Duodenal mucosa (tissue), 2 donors: ENCODE results near the gene RNF149.
"Not testable (repeated sequence)": the region's sequence is repeated elsewhere in the genome, so short reads cannot be mapped to it uniquely, and the experiment has no call there.

Source experiments
- H3K27ac ChIP-seq: one replicate; pipeline ENCODE4 v1.7.0; 2013; ENCODE audit warnings: low read depth, low read length
- H3K27me3 ChIP-seq, 2 donors: one replicate each; pipeline ENCODE4 v1.7.0; 2013; ENCODE audit warnings: low read length in 2 of 2, control low read depth in 1 of 2; ENCODE audit not compliant: insufficient read depth in 2 of 2, control insufficient read depth in 1 of 2
- H3K36me3 ChIP-seq, 2 donors: one replicate each; pipeline ENCODE4 v1.7.0; 2013; ENCODE audit warnings: low read length in 2 of 2, control low read depth in 1 of 2; ENCODE audit not compliant: insufficient read depth in 2 of 2, control insufficient read depth in 1 of 2
- H3K4me1 ChIP-seq, 2 donors: one replicate each; pipeline ENCODE4 v1.7.0; 2013; ENCODE audit warnings: low read length in 2 of 2, control low read depth in 1 of 2; ENCODE audit not compliant: insufficient read depth in 2 of 2, control insufficient read depth in 1 of 2
- H3K4me3 ChIP-seq, 2 donors: one replicate each; pipeline ENCODE4 v1.7.0; 2013; ENCODE audit warnings: low read length in 2 of 2, low read depth in 1 of 2
- H3K9ac ChIP-seq, 2 donors: one replicate each; pipeline ENCODE4 v1.7.0; 2013; ENCODE audit warnings: low read length in 2 of 2, low read depth in 1 of 2
- H3K9me3 ChIP-seq, 2 donors: one replicate each; pipeline ENCODE4 v1.7.0; 2013; ENCODE audit warnings: low read length in 2 of 2, control low read depth in 1 of 2; ENCODE audit not compliant: control insufficient read depth in 1 of 2

RNF149 gene

GRCh38 chr2:101238930-101239759, 69.4 kb downstream of the RNF149 start:
- H3K9ac ChIP-seq = peak overlapping the region in 1 of 2 donors; percentile 13
- H3K27ac ChIP-seq = peak overlapping the region; percentile 77
- H3K36me3 ChIP-seq = no peaks in the 10 kb centered on the region

GRCh38 chr2:101237944-101238343, 70.6 kb downstream of the RNF149 start:
- H3K36me3 ChIP-seq, H3K4me3 ChIP-seq, H3K9me3 ChIP-seq, H3K27me3 ChIP-seq, H3K27ac ChIP-seq, H3K9ac ChIP-seq: not testable (repeated sequence)
- peaks cover 12 to 19% of the 10 kb centered on the region in 2 donors for H3K4me1 ChIP-seq

More at GRCh38 chr2:101238930-101239759, 69.4 kb downstream of the RNF149 start:
- Histone ChIP-seq H3K9me3 (peaks cover 0 to 1% of the 10 kb centered on the region in 2 donors), H3K27me3 (no peaks in the 10 kb centered on the region), H3K4me1 (peaks cover 12 to 13% of the 10 kb centered on the region in 2 donors), H3K4me3 (peak overlapping the region; percentile 9 to 53)

DNA sequence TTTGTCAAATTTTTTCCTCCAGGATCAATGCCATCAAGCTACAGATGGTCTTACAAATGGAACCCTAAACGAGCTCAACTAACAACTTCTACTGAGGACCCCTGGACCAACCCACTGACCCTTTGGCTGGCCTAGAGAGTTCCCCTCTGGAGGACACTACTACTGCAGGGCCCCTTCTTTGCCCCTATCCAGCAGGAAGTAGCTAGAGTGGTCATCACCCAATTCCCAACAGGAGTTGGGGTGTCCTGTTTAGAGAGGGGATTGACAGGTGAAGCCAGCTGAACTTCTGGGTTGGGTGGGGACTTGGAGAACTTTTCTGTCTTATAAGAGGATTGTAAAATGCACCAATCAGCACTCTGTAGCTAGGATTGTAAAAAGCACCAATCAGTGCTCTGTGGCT, 72.5 kb downstream of the RNF149 start:
- H3K27me3 ChIP-seq, H3K9me3 ChIP-seq, H3K4me3 ChIP-seq, H3K36me3 ChIP-seq, H3K27ac ChIP-seq, H3K9ac ChIP-seq: not testable (repeated sequence)
- H3K4me1 ChIP-seq = peaks cover 12 to 19% of the 10 kb centered on the region in 2 donors

GRCh38 chr2:101234169-101234938, 74.1 kb downstream of the RNF149 start:
- no peak overlapping the region for H3K4me3 ChIP-seq
- peaks cover 12 to 14% of the 10 kb centered on the region in 2 donors for H3K4me1 ChIP-seq
- no peaks in the 10 kb centered on the region for H3K27me3 ChIP-seq
- H3K9me3 ChIP-seq = peaks cover 0 to 9% of the 10 kb centered on the region in 2 donors
- no peak overlapping the region for H3K9ac ChIP-seq
- no peak overlapping the region for H3K27ac ChIP-seq
- no peaks in the 10 kb centered on the region for H3K36me3 ChIP-seq

DNA sequence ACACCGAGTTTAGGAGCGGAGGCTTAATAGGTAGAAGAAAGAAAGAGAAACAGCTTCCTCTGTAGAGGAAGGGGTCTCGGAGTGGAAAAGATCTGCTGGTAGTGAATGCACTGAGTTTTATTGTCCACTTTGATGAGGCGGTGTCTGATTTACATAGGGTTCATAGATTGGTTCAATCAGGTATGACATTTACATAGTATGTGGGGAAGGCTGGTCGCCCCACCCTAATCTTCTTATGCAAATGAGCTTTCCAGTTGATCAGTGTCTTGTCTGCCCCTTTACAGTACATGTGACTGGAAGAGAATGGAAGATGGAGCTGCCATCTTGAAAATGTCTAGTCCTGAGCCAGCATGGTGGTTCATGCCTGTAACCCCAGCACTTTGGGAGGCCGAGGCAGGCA, 75.7 kb downstream of the RNF149 start:
- Histone ChIP-seq H3K36me3 (no peaks in the 10 kb centered on the region), H3K4me3 (no peak overlapping the region), H3K9me3 (peaks cover 0 to 9% of the 10 kb centered on the region in 2 donors), H3K27me3 (no peaks in the 10 kb centered on the region), H3K4me1 (peaks cover 5 to 14% of the 10 kb centered on the region in 2 donors), H3K27ac (no peak overlapping the region), H3K9ac (no peak overlapping the region)

GRCh38 chr2:101231937-101232730, 76.4 kb downstream of the RNF149 start:
- no peak overlapping the region for H3K4me3 ChIP-seq
- H3K27me3 ChIP-seq = no peaks in the 10 kb centered on the region
- H3K27ac ChIP-seq = no peak overlapping the region
- peaks cover 5 to 14% of the 10 kb centered on the region in 2 donors for H3K4me1 ChIP-seq
- no peaks in the 10 kb centered on the region for H3K36me3 ChIP-seq
- H3K9ac ChIP-seq = no peak overlapping the region
- peaks cover 0 to 9% of the 10 kb centered on the region in 2 donors for H3K9me3 ChIP-seq

GRCh38 chr2:101231240-101231639, 77.3 kb downstream of the RNF149 start:
- H3K9ac ChIP-seq = no peak overlapping the region
- H3K36me3 ChIP-seq = no peaks in the 10 kb centered on the region
- no peaks in the 10 kb centered on the region for H3K27me3 ChIP-seq
- no peak overlapping the region for H3K27ac ChIP-seq
- H3K9me3 ChIP-seq = peaks cover 0 to 9% of the 10 kb centered on the region in 2 donors
- no peak overlapping the region for H3K4me3 ChIP-seq
- peaks cover 5 to 14% of the 10 kb centered on the region in 2 donors for H3K4me1 ChIP-seq

DNA sequence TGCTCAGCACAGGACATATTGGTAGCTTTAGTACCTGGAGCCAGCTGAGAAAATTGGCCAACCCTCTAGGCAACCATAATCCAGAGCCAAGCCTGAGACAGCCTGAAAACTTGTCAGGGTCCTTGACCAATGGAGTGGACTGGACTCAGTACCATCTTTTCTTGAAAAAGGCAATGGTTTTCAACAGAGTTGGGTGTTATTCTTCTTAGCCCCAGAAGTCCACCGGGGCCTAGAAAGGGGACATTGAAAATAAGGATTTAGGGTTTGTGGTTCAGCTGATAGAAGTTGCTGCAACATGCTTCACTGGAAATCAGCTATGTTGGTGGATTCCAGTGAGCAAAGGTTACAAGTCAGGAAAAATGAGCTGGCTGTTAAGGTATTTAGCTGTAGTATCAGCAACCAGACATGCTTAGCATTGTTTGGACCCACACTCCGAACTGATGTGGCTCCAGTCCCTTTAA, 77.9 kb downstream of the RNF149 start:
- Histone ChIP-seq H3K9me3 (peaks cover 0 to 9% of the 10 kb centered on the region in 2 donors), H3K4me1 (peaks cover 5 to 14% of the 10 kb centered on the region in 2 donors), H3K36me3 (no peaks in the 10 kb centered on the region), H3K27me3 (no peaks in the 10 kb centered on the region), H3K27ac (no peak overlapping the region), H3K4me3 (no peak overlapping the region), H3K9ac (no peak overlapping the region)
